Sigmoid colon (tissue), 4 donors: ENCODE data around the gene NCCRP1.

ENCODE experiments used
- CTCF ChIP-seq, 4 experiments: fragments of 450-650 bp in 3 of 4; fragments of 200-600 bp in 1 of 4; IDR thresholded peaks; one replicate each; pipeline ENCODE4 v1.5.1; 2016 to 2019; ENCODE audit warnings: antibody characterized with exemption in 4 of 4, mild to moderate bottlenecking in 3 of 4, moderate library complexity in 2 of 4
- EP300 ChIP-seq, 4 donors: sonication (generic); formaldehyde crosslinking; IDR thresholded peaks; one replicate each; pipeline ENCODE4 v1.6.1; 2017; ENCODE audit warnings: antibody characterized with exemption in 4 of 4
- POLR2A ChIP-seq, 2 donors: fragments of 450-650 bp; IDR thresholded peaks; one replicate each; pipeline ENCODE4 v1.6.1; 2016; ENCODE audit warnings: antibody characterized with exemption in 2 of 2, mild to moderate bottlenecking in 2 of 2, moderate library complexity in 2 of 2
- POLR2AphosphoS5 ChIP-seq, 4 donors: sonication (generic); formaldehyde crosslinking; IDR thresholded peaks; one replicate each; pipeline ENCODE4 v1.6.1; 2017; ENCODE audit warnings: antibody characterized with exemption in 4 of 4

- TF ChIP-seq EP300 (IDR thresholded peaks at IDR 0.05) (no peak), CTCF (IDR thresholded peaks at IDR 0.05) (no peak), POLR2AphosphoS5 (IDR thresholded peaks at IDR 0.05) (no peak), POLR2A (IDR thresholded peaks at IDR 0.05) (no peak)
These were observed 15.6 kb downstream of the NCCRP1 start for GRCh38 chr19:39212375-39212742.
